PC-3 (cell line): Measurements from ENCODE around the gene ZNF532.

Experiments used
- EZH2 ChIP-seq: fragments of 300-600 bp; sonication (generic); IDR thresholded peaks from one replicate; pipeline ENCODE4 v1.6.1; 2017; ENCODE audit warnings: antibody characterized with exemption, mild to moderate bottlenecking, low read length; ENCODE audit not compliant: unreplicated experiment
- EZH2phosphoT487 ChIP-seq: fragments of 300-600 bp; sonication (generic); IDR thresholded peaks from 2 replicates; pipeline ENCODE4 v1.6.1; 2018; ENCODE audit warnings: mild to moderate bottlenecking, antibody characterized with exemption, low read length, borderline replicate concordance
- TF ChIP-seq, protein P1 (sequence below): fragments of 300-600 bp; sonication (generic); conservative IDR thresholded peaks from 2 replicates; pipeline ENCODE4 v1.5.1; 2017; ENCODE audit warnings: antibody characterized with exemption, low read depth, mild to moderate bottlenecking, low read length

DNA sequence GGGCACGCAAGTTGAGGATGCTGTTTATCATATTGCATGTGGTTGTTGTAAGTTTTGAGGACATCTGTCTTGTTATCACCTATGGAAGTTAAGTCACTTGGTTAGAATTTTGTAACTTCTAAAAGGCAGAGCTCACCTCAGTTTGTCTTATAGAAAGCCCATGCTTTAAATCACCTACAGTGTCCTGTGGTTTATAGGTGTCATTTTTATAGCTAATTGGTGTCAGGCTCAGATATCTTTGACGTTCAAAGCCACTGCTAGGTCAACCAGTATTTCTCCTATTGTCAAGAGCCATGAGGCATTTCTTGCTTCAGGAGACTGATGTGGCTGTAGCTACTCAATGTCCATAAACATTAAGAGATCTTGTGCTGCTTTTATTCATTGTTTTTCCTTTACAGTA lies 16.8 kb downstream of the ZNF532 start:
- TF ChIP-seq EZH2 (no peak), EZH2phosphoT487 (no peak)
- TF ChIP-seq, protein P1, sequence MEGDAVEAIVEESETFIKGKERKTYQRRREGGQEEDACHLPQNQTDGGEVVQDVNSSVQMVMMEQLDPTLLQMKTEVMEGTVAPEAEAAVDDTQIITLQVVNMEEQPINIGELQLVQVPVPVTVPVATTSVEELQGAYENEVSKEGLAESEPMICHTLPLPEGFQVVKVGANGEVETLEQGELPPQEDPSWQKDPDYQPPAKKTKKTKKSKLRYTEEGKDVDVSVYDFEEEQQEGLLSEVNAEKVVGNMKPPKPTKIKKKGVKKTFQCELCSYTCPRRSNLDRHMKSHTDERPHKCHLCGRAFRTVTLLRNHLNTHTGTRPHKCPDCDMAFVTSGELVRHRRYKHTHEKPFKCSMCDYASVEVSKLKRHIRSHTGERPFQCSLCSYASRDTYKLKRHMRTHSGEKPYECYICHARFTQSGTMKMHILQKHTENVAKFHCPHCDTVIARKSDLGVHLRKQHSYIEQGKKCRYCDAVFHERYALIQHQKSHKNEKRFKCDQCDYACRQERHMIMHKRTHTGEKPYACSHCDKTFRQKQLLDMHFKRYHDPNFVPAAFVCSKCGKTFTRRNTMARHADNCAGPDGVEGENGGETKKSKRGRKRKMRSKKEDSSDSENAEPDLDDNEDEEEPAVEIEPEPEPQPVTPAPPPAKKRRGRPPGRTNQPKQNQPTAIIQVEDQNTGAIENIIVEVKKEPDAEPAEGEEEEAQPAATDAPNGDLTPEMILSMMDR: no peak
